Retinal pigment epithelial cell (primary cell): ENCODE data around the gene TMOD4.

Experiments used
- DNase-seq: peaks from one replicate; pipeline ENCODE4 v3.0.0-alpha.2; 2010; ENCODE audit warnings: low read depth
- H3K4me3 ChIP-seq: 2 replicates; pipeline ENCODE4 v1.5.1; 2011; ENCODE audit warnings: mild to moderate bottlenecking, low read length, control low read depth, moderate library complexity
- CTCF ChIP-seq: conservative IDR thresholded peaks from 2 replicates; pipeline ENCODE4 v1.5.1; 2011; ENCODE audit warnings: low read depth, low read length, control low read depth, inconsistent platforms

The TMOD4 gene

DNA sequence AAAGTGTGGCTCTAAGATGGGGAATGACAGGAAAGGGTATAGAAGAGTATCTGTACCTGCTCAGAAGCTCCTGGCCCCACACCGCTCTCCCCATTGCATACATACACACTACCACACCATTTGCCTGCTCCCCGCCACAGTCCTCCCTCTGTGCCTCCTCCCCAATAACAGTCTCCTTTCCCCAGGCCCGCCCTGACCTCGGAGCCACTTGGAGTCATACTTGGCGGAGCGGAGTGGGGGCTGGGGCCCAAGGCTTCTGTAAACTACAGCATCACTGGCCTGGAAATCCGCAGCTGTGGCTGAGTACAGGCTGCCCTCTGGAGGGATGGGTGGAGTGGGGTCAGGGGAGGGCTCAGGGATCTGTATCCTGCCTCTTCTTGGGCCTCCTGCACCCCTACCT is 38.0 kb downstream of the TMOD4 start:
- no peak for DNase-seq
- TF ChIP-seq CTCF = no peak
- no peak overlapping the region for H3K4me3 ChIP-seq

GRCh38 chr1:151135433-151136385 is 40.1 kb downstream of the TMOD4 start:
- TF ChIP-seq CTCF = no peak
- DNase-seq = no peak
- H3K4me3 ChIP-seq = no peak overlapping the region

DNA sequence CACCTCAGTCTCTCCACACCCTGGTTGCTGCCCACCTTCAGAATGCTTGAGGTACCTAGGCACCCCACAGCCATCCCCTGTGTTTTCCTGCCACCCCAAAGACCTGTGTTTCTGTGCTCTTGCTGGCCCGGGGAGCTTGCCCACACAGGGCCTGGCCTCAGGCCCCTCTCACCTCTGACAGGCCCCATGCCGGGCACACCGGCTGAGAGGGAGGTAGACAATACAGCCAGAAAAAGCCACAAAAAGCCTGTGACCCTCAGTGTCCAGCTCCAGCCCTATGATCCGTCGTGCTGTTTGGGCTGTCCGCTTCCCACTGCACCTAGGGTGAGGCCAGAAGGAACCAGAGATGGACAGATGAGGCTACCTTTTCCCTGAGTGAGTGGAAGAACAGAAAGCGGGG is 40.8 kb downstream of the TMOD4 start:
- no peak for TF ChIP-seq CTCF
- no peak for DNase-seq

DNA sequence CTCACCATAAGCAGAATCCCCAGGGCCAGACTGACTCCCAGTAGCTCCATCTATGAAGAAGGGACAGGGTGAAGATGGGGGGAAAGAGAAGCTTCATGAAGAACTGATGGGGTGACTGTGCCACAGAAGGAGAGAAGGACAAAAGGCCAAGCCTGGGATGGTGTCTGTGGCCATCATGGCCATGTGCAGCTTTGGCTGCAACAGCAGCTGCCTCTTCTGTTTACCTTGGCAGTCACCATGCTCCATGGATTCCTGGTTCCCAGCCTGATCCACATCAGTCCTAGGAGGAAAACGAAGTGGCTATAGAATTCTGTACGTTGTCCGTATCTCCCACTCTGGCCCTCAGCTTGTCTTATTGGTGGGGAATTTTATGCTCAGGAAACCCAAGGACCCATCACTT is 41.4 kb downstream of the TMOD4 start:
- no peak for DNase-seq
- H3K4me3 ChIP-seq = no peak overlapping the region
- TF ChIP-seq CTCF = no peak

More for the DNA sequence above, 40.8 kb downstream of the TMOD4 start:
- H3K4me3 ChIP-seq = no peak overlapping the region

DNA sequence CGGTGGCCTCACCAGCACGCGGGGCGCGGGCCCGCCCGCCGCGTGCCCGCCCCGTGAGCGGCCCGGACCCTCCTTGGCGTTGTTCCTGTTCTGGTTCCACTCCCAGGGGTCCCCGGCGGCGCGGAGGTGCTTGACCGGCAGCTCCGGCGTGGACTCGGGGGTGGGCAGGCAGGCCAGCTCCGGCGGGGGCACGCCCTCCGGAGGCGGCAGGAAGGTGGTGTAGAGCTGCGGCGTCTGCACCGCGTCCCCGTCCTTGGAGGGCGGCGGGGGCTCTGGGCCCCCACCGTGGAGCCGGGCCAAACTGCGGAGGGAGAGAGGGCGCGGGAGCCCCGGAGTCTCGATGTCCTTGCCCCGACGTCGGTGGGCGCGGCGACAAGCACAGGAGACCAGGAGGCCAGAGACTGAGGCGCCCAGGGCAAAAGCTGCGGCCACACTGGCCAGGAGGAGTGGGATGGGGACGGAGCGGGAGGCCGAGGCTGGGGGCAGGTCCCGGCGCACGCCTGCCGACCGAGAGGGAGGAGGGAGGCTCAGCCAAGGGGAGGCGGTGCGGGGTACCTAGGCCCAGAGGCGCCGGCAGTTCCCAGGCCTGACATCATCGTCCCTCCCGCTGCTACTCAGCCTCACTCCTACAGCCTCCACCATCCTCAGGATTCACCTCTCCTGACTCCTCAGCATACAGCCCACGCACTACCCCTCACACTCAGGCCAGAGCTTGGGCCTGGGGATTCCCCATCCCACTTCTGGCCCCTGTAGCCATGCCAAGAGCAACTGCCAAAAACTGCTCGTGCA is 42.6 kb downstream of the TMOD4 start:
- no peak overlapping the region for H3K4me3 ChIP-seq
- no peak for DNase-seq
- no peak for TF ChIP-seq CTCF

DNA sequence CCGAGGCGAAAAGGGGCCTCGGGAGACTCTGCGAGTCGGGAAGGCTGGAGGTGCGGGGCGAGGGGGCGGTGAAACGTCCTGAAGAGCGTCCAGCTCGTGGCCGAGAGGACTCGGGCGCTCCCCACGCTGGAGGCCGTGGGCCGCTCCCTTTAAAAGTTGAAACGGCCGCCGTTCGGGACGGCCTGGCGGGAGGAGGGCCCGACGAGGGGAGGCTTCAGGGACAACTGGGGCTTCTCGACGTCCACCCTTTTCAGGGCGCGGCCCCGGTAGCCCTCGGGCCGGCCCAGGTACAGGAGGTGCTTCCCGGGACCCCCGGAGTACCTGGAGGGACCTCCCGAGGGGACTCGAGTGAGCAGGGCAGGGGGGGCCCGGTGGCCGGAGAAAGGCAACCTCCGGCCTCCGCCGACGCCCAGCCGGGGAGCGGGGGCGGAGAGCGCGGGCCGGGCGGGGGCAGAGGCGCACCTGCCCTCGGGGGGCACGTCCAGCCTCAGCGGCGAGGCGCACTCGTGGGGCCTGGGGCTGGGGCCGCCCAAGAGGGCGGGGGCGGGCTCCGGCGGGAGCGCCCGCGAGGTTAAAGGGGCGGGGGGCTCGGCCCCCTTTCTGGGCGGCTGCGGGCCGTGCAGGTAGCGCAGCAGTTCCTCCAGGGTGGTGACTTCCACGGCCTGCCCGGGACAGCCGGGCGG is 43.3 kb downstream of the TMOD4 start:
- TF ChIP-seq CTCF = no peak
- no peak for DNase-seq
- no peak overlapping the region for H3K4me3 ChIP-seq
